A549 (cell line): ENCODE data around the gene ZER1. TPM values are rescaled to one million over a fixed set of nuclear protein-coding genes. Genes with fewer than 3 reads are reported as not detected.
A peak's percentile ranks its signal among the peaks of the same experiment; 100 is the strongest.

ENCODE experiments used
- ATAC-seq, 2 experiments: fragments of 200-7000 bp in 1 of 2; fragments of >200 bp in 1 of 2; cut with Nextera tagmentation in 1 of 2; cut with Tn5 transposase in 1 of 2; 3 replicates each; pipeline versions ENCODE4 v1.8.0 to v1.9.1; 2018 to 2020; ENCODE audit warnings: mild to moderate bottlenecking in 1 of 2, moderate library complexity in 1 of 2
- CTCF ChIA-PET: fragments of 300-600 bp; sonication (Branson Sonifier 250); formaldehyde crosslinking; extraction: SDS; loops from one replicate; lab custom pipeline; 2021; ENCODE audit warnings: antibody characterized with exemption, inconsistent platforms; lab: Yijun Ruan, JAX
- POLR2A ChIA-PET: fragments of 350-600 bp; formaldehyde crosslinking; extraction: SDS; loops from one replicate; lab custom pipeline; 2021; ENCODE audit warnings: antibody characterized with exemption, inconsistent platforms; lab: Yijun Ruan, JAX
- DNase-seq, 2 experiments: peaks; one replicate each; pipeline versions ENCODE4 v3.0.0 to v3.0.0-alpha.2; 2011 to 2016; ENCODE audit warnings: low read depth in 1 of 2, low spot score in 1 of 2
- FAIRE-seq: peaks from 2 replicates; lab custom pipeline; 2011; peaks lifted over from hg19 to GRCh38; lab: Jason Lieb, UNC
- H3K27ac ChIP-seq, 2 experiments: fragments of >200 bp; sonication (Bioruptor Twin); formaldehyde crosslinking; 3 replicates each; pipeline ENCODE4 v1.5.1; 2016 to 2017
- H3K4me1 ChIP-seq: fragments of >200 bp; sonication (Bioruptor Twin); formaldehyde crosslinking; 3 replicates; pipeline ENCODE4 v1.6.1; 2016
- H3K4me2 ChIP-seq: fragments of >200 bp; sonication (Bioruptor Twin); formaldehyde crosslinking; 3 replicates; pipeline ENCODE4 v1.6.1; 2016
- H3K4me3 ChIP-seq: fragments of >200 bp; sonication (Bioruptor Twin); formaldehyde crosslinking; 3 replicates; pipeline ENCODE4 v1.5.1; 2016
- H3K9me3 ChIP-seq: fragments of >200 bp; sonication (Bioruptor Twin); formaldehyde crosslinking; 3 replicates; pipeline ENCODE4 v1.6.1; 2016
- HOXB5 ChIP-seq: fragments of 250-450 bp; sonication (Bioruptor Pico); IDR thresholded peaks from 2 replicates; pipeline ENCODE4 v1.5.0; 2020; ENCODE audit warnings: mild to moderate bottlenecking, moderate library complexity
- JUN ChIP-seq, 2 experiments: fragments of >200 bp; sonication (Bioruptor Twin); formaldehyde crosslinking; IDR thresholded peaks; 2 replicates in 1 of 2; 3 replicates in 1 of 2; pipeline ENCODE4 v1.6.1; 2016 to 2017
- MYC ChIP-seq: IDR thresholded peaks from 2 replicates; pipeline ENCODE4 v1.6.1; 2012; ENCODE audit warnings: mild to moderate bottlenecking, inconsistent platforms, low read length, improper control_type of control experiment, borderline replicate concordance
- NFE2L2 ChIP-seq: fragments of 150-350 bp; conservative IDR thresholded peaks from 2 replicates; pipeline ENCODE4 v1.6.1; 2014; ENCODE audit warnings: low read length
- POLR2A ChIP-seq: IDR thresholded peaks from 2 replicates; pipeline ENCODE4 v1.6.1; 2012; ENCODE audit warnings: mild to moderate bottlenecking, low read length
- RAD21 ChIP-seq, 2 experiments: fragments of >200 bp in 1 of 2; sonication (Bioruptor Twin) in 1 of 2; formaldehyde crosslinking in 1 of 2; IDR thresholded peaks in 1 of 2; conservative IDR thresholded peaks in 1 of 2; 2 replicates in 1 of 2; 3 replicates in 1 of 2; pipeline ENCODE4 v1.6.1; 2012 to 2018; ENCODE audit warnings: inconsistent platforms in 1 of 2
- RFX5 ChIP-seq: fragments of 450-650 bp; IDR thresholded peaks from 2 replicates; pipeline ENCODE4 v1.7.1; 2014; ENCODE audit warnings: antibody characterized with exemption, mild to moderate bottlenecking, moderate library complexity
- RNF2 ChIP-seq: fragments of 200-600 bp; sonication (generic); IDR thresholded peaks from 2 replicates; pipeline ENCODE4 v1.6.1; 2016; ENCODE audit warnings: low read depth, mild to moderate bottlenecking, antibody characterized with exemption, moderate library complexity, borderline replicate concordance
- SMC3 ChIP-seq: fragments of >200 bp; sonication (Bioruptor Twin); formaldehyde crosslinking; IDR thresholded peaks from 3 replicates; pipeline ENCODE4 v1.6.1; 2018; ENCODE audit warnings: inconsistent platforms
- TFCP2L1 ChIP-seq: fragments of 250-450 bp; sonication (Bioruptor Pico); IDR thresholded peaks from 2 replicates; pipeline ENCODE4 v1.5.0; 2021; ENCODE audit warnings: mild to moderate bottlenecking
- WGBS: methylation state at CpG from one replicate; pipeline ENCODE4 v1.1.6; 2017; ENCODE audit errors: missing lambda C conversion rate; 5-methylcytosine and 5-hydroxymethylcytosine counted together
- polyA plus RNA-seq, 4 experiments: library from polyadenylated mRNA; depleted of rRNA in 3 of 4; stranded (reverse); fragments of >200 nt; fragmentation: RNase III in 1 of 4; extraction: RNeasy Plus Mini Kit Qiagen cat#74134 plus additional on column Dnase treatment in 1 of 4; gene quantifications; 2 replicates in 3 of 4; 3 replicates in 1 of 4; pipeline ENCODE4 v1.2.3, GENCODE V29; 2011 to 2017
- TF ChIP-seq, protein P1 (sequence below): IDR thresholded peaks from 2 replicates; pipeline ENCODE4 v1.6.1; 2012; ENCODE audit warnings: low read depth, borderline replicate concordance
- TF ChIP-seq, protein P2 (sequence below): IDR thresholded peaks from 2 replicates; pipeline ENCODE4 v1.6.1; 2012
- TF ChIP-seq, protein P3 (sequence below): IDR thresholded peaks from 2 replicates; pipeline ENCODE4 v1.6.1; 2012
- TF ChIP-seq, protein P4 (sequence below): fragments of >200 bp; sonication (Bioruptor Twin); formaldehyde crosslinking; IDR thresholded peaks from 3 replicates; pipeline ENCODE4 v1.5.1; 2016
- TF ChIP-seq, protein P5 (sequence below): fragments of >200 bp; sonication (Bioruptor Twin); formaldehyde crosslinking; IDR thresholded peaks from 3 replicates; pipeline ENCODE4 v1.6.1; 2016
- TF ChIP-seq, protein P6 (sequence below): fragments of 450-650 bp; IDR thresholded peaks from 2 replicates; pipeline ENCODE4 v1.6.1; 2014; ENCODE audit warnings: antibody characterized with exemption

ZER1 gene
- polyA plus RNA-seq, 2 of the 4 experiments (the other 2 are of a cell fraction) = 9.1 to 13.4 TPM

DNA sequence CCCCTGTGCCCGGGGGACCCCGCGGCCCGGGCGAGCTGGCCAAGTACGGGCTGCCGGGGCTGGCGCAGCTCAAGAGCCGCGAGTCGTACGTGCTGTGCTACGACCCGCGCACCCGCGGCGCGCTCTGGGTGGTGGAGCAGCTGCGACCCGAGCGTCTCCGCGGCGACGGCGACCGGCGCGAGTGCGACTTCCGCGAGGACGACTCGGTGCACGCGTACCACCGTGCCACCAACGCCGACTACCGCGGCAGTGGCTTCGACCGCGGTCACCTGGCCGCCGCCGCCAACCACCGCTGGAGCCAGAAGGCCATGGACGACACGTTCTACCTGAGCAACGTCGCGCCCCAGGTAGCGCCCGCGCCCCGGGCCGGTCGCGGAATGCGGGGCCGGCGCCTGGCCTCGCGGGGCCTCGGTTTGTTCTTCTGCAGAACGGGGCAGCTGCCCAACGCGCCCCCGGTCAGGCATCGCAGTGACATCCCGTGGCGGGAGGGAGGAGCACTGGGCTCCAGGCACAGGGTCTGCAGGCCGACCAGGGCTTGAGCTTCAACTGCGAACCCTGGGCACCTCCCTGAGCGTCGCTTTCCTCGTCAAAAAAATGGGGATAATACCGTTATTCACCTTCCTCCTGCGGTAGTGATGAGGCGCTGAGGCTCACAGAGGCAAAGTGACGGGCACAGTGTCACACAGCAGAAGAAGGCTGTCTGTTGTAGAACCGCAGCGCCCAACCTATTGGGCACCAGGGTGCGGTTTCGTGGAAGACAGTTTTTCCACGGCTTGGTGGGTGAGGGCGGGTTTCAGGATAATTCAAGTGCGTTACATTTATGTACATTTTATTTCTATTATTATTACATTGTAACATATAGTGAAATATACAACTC, 47.4 kb upstream of the ZER1 start:
- peak in 1 of 2 experiments; percentile 35 for DNase-seq
- CTCF ChIA-PET = interaction anchor here (0.5 to 5.0 kb wide), 34 partner anchors 8 to 215 kb away, joined by 3 to 51 read pairs (median 4); partner anchors contain the start of genes PKN3, SPOUT1 and ZER1
- H3K27ac ChIP-seq = peak overlapping the region; percentile 90 to 93

DNA sequence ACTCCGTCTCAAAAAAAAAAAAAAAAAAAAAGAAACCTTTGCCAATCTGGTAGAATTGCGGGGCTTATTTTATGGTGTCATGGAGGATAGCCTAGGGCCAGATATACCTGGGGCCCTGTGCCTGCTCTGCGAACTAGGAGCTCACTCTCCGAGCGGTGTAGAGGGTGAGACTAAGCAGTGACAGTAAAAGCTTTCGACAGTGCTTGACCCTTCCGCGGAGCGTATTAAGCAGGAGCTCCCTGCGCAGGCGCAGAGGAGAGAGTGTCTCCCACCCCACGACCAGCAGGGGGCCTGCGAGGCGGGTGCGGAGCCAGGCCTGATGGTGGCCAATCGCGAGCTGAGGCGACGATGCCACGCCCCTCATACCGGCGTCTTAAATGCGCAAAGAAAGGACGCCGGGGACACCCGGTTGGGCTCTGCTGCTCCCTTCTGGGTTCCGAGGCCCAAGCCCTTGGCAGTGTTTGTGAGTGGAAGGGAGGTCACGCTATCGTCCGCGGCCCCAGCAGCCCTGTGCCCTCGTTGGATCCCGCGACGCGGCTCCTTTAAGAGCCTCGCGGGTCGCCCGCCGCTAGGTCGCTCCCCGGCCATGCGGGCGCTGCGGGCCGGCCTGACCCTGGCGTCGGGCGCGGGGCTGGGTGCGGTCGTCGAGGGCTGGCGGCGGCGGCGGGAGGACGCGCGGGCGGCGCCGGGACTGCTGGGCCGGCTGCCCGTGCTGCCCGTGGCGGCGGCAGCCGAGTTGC, 46.5 kb upstream of the ZER1 start, which contains the start of gene ENDOG:
Gene ENDOG (plus strand): TSS at position 402 of the 740 bp plus-strand sequence. CDS start 185 bp downstream, at position 587.
- peak within 1 kb of the TSS; percentile 90 to 93 for H3K27ac ChIP-seq

More for the DNA sequence above, 47.4 kb upstream of the ZER1 start:
- peak; percentile 17 to 58 for ATAC-seq
- H3K4me1 ChIP-seq = peaks cover 11% of the 10 kb centered on the region
- 46% methylated on average over 21 of the region's 90 CpGs for WGBS
- no peaks in the 10 kb centered on the region for H3K9me3 ChIP-seq
- FAIRE-seq = no peak
- H3K4me2 ChIP-seq = peak overlapping the region; percentile 100
- POLR2A ChIA-PET = interaction anchor here (0.8 to 2.6 kb wide), 5 partner anchors 11 to 807 kb away, joined by 3 to 24 read pairs (median 4); partner anchors contain the start of genes NTMT1, SPOUT1 and ZDHHC12
- H3K4me3 ChIP-seq = peak overlapping the region; percentile 76
- TF ChIP-seq MYC = no peak
- TF ChIP-seq, protein P1, sequence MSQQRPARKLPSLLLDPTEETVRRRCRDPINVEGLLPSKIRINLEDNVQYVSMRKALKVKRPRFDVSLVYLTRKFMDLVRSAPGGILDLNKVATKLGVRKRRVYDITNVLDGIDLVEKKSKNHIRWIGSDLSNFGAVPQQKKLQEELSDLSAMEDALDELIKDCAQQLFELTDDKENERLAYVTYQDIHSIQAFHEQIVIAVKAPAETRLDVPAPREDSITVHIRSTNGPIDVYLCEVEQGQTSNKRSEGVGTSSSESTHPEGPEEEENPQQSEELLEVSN = peak; percentile 72
- TF ChIP-seq, protein P2, sequence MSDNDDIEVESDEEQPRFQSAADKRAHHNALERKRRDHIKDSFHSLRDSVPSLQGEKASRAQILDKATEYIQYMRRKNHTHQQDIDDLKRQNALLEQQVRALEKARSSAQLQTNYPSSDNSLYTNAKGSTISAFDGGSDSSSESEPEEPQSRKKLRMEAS = peak; percentile 47
- no peak for TF ChIP-seq RFX5
- TF ChIP-seq RNF2 = peak; percentile 62; the same call in 1 of the 2 replicates
- TF ChIP-seq, protein P3, sequence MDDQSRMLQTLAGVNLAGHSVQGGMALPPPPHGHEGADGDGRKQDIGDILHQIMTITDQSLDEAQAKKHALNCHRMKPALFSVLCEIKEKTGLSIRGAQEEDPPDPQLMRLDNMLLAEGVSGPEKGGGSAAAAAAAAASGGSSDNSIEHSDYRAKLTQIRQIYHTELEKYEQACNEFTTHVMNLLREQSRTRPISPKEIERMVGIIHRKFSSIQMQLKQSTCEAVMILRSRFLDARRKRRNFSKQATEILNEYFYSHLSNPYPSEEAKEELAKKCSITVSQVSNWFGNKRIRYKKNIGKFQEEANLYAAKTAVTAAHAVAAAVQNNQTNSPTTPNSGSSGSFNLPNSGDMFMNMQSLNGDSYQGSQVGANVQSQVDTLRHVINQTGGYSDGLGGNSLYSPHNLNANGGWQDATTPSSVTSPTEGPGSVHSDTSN = peak; percentile 52; the same call in 1 of the 2 replicates

More for the DNA sequence above, 46.5 kb upstream of the ZER1 start, which contains the start of gene ENDOG:
- TF ChIP-seq NFE2L2 = no peak
- TF ChIP-seq, protein P4, sequence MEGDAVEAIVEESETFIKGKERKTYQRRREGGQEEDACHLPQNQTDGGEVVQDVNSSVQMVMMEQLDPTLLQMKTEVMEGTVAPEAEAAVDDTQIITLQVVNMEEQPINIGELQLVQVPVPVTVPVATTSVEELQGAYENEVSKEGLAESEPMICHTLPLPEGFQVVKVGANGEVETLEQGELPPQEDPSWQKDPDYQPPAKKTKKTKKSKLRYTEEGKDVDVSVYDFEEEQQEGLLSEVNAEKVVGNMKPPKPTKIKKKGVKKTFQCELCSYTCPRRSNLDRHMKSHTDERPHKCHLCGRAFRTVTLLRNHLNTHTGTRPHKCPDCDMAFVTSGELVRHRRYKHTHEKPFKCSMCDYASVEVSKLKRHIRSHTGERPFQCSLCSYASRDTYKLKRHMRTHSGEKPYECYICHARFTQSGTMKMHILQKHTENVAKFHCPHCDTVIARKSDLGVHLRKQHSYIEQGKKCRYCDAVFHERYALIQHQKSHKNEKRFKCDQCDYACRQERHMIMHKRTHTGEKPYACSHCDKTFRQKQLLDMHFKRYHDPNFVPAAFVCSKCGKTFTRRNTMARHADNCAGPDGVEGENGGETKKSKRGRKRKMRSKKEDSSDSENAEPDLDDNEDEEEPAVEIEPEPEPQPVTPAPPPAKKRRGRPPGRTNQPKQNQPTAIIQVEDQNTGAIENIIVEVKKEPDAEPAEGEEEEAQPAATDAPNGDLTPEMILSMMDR = peak; percentile 72
- peak; percentile 22 to 31; a peak in 1 of 5 replicates for TF ChIP-seq RAD21 (conservative IDR thresholded peaks at IDR 0.05 in 1 of 2, IDR thresholded peaks at IDR 0.05 in 1 of 2)
- TF ChIP-seq JUN (IDR thresholded peaks at IDR 0.05) = peak; percentile 22 to 79; a peak in 3 of 5 replicates
- peak; percentile 96 for TF ChIP-seq POLR2A
- TF ChIP-seq, protein P5, sequence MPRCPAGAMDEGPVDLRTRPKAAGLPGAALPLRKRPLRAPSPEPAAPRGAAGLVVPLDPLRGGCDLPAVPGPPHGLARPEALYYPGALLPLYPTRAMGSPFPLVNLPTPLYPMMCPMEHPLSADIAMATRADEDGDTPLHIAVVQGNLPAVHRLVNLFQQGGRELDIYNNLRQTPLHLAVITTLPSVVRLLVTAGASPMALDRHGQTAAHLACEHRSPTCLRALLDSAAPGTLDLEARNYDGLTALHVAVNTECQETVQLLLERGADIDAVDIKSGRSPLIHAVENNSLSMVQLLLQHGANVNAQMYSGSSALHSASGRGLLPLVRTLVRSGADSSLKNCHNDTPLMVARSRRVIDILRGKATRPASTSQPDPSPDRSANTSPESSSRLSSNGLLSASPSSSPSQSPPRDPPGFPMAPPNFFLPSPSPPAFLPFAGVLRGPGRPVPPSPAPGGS = peak; percentile 79; the same call in 2 of the 3 replicates
- TF ChIP-seq, protein P2 = peak; percentile 72; the same call in 1 of the 2 replicates
- TF ChIP-seq HOXB5 (CRISPR knock-in tag) = peak; percentile 32; the same call in 1 of the 2 replicates
- TF ChIP-seq SMC3 = 0 out of 3 replicates have a peak, but pooled peaks have one; percentile 23
- TF ChIP-seq, protein P6, sequence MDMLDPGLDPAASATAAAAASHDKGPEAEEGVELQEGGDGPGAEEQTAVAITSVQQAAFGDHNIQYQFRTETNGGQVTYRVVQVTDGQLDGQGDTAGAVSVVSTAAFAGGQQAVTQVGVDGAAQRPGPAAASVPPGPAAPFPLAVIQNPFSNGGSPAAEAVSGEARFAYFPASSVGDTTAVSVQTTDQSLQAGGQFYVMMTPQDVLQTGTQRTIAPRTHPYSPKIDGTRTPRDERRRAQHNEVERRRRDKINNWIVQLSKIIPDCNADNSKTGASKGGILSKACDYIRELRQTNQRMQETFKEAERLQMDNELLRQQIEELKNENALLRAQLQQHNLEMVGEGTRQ = no peak
- TF ChIP-seq TFCP2L1 (CRISPR knock-in tag) = no peak
- peak within 1 kb of the TSS; percentile 76 for H3K4me3 ChIP-seq
- WGBS = under 1% methylated on average over 26 of the region's 70 CpGs
- CTCF ChIA-PET = interaction anchor here (0.5 to 5.0 kb wide), 41 partner anchors 8 to 1472 kb away, joined by 3 to 51 read pairs (median 4); partner anchors contain the start of genes KYAT1, LRRC8A, PKN3 and SPOUT1
- POLR2A ChIA-PET = interaction anchor here (0.7 to 2.6 kb wide), 10 partner anchors 9 to 808 kb away, joined by 3 to 24 read pairs (median 4); partner anchors contain the start of genes NTMT1, SPOUT1 and ZDHHC12
- H3K9me3 ChIP-seq = no peaks in the 10 kb centered on the region
- ATAC-seq (peak; percentile 86 to 92), FAIRE-seq (peak; percentile 86), DNase-seq (peak; percentile 97 to 98)
- H3K4me1 ChIP-seq = peaks cover 11% of the 10 kb centered on the region
- H3K4me2 ChIP-seq = peak within 1 kb of the TSS; percentile 100
